DMS79 (cell line): Measurements from ENCODE around the gene TFEC.
"Not testable (repeated sequence)": the region's sequence is repeated elsewhere in the genome, so short reads cannot be mapped to it uniquely, and the experiment has no call there.

Source experiments
- DNase-seq: peaks from one replicate; lab custom pipeline; 2025; lab: John Stamatoyannopoulos, UW

TFEC gene, protein sequence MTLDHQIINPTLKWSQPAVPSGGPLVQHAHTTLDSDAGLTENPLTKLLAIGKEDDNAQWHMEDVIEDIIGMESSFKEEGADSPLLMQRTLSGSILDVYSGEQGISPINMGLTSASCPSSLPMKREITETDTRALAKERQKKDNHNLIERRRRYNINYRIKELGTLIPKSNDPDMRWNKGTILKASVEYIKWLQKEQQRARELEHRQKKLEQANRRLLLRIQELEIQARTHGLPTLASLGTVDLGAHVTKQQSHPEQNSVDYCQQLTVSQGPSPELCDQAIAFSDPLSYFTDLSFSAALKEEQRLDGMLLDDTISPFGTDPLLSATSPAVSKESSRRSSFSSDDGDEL

GRCh38 chr7:116030651-116031276 lies at the start of gene TFEC:
Gene TFEC (minus strand): TSS chr7:116030763. CDS start chr7:115984441, 46,322 bp downstream.
- no peak for DNase-seq

DNA sequence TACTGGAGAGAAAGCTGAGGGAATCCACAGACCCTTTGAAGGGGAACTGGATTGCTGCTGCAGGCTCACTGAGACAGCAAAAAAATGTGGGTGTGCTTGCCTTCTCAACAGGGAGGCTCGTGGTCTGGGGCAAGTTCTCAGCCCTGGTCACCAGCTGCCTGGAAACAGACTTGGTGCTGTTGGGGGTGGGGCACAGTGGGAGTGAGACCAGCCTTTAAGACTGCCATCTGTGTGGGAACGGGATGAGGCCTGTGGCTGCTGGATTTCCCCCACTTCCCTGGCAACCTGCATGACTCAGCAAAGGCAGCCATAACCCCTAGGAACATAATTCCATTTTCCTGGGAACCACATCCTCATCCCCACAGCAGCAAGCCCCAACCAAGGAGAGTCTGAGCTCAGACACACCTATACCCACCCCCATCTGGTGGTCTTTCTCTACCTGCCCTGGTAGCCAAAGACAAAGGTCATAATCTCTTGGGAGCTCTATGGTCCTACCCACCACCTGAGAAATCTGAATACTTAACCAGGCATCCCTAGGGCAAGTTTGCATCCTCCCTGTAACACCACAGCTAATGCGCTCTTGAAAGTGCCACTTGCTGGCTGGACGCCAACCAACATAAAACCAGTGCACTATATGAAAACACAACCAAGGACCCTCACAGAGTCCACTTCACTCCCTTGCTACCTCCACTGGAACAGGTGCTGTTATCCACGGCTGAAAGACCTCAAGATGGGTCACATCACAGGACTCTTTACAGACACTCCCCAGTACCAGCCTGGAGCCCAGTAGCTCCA lies 45.0 kb upstream of the TFEC start:
- no peak for DNase-seq

DNA sequence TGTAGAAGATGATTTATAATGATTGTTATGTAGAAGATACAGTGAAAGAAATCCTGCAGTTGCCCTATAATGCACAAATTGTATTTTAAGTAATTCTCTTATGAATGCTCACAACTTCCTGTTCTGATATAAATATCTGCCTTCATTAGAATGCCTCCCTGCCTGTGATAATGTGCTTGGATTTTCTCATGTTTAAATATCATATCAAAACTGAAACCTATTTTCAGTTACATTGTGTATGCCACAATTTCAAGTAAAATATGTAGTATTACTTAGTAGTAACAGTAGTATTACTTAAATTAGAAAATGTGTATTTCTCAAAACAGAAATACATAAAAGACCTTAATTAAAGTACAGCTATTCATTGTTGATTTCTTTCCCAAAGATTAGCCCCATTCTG lies 41.1 kb upstream of the TFEC start:
- DNase-seq, result no peak

DNA sequence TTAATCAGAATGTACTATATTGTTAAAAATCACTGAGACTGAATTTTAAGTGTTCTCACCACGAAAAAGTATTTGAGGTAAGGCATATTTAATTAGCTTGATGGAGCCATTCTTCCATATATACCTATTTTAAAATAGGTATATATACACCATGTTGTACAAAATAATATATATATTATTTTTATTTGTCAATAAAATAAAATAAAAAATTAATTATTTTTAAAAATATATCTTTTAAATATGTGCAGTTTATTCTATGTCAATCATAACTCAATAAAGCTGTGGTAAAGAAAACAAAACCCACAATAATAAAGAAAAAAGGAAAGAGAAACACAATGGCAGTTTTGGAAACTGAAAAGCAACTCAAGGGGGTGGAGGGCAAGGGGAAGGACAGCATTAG lies 33.6 kb upstream of the TFEC start:
- no peak for DNase-seq

GRCh38 chr7:116062666-116063065 lies 32.1 kb upstream of the TFEC start:
- no peak for DNase-seq

GRCh38 chr7:116052006-116052405 lies 21.4 kb upstream of the TFEC start:
- DNase-seq, result no peak

GRCh38 chr7:116047261-116047660 lies 16.7 kb upstream of the TFEC start:
- not testable (repeated sequence) for DNase-seq

- no peak for DNase-seq
Observed at GRCh38 chr7:116045532-116045931, 15.0 kb upstream of the TFEC start.

DNA sequence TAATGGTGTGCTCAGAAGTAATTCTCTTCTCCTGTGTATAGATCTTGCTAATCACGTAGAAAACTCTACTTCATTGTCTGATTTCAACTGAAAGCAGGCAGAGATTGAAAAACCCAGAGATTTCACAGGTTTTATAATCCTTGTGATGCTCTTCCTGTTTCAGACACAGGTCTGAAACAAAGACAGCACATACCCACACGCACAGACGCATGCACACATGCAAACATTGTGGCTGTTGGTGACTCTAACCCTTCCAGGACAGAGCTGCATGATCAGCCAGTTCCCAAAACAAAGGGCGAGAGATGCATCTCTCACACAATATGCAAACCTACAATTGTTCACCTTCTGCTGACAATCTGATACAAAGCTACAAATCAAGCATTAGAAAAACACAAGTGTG lies 11.1 kb upstream of the TFEC start:
- no peak for DNase-seq

GRCh38 chr7:116037401-116037800 lies 6.8 kb upstream of the TFEC start:
- no peak for DNase-seq

DNA sequence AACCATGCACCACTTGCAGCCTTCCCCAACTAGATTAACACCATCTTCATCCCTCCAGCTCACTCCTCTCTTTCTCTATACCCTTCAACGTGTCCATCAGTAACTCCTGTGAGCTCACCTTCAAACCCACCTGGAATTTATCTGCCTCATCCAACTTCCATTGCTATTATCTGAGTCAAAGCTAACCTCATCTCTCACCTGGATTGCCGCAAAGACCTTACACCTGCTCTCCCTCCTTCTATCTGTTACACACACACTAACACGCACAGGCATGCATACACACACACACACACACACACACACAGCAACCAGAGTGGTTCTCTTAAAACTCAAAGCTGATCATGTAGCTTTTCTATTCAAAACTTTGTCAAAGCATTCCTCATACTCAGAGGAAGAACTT lies 3.8 kb upstream of the TFEC start:
- no peak for DNase-seq

- no peak for DNase-seq
Observed at GRCh38 chr7:116032886-116033285, 2.3 kb upstream of the TFEC start.

- no peak for DNase-seq
Observed at GRCh38 chr7:116028787-116029186, 1.8 kb downstream of the TFEC start.

- no peak for DNase-seq
Observed at GRCh38 chr7:116027786-116028185, 2.8 kb downstream of the TFEC start.

DNA sequence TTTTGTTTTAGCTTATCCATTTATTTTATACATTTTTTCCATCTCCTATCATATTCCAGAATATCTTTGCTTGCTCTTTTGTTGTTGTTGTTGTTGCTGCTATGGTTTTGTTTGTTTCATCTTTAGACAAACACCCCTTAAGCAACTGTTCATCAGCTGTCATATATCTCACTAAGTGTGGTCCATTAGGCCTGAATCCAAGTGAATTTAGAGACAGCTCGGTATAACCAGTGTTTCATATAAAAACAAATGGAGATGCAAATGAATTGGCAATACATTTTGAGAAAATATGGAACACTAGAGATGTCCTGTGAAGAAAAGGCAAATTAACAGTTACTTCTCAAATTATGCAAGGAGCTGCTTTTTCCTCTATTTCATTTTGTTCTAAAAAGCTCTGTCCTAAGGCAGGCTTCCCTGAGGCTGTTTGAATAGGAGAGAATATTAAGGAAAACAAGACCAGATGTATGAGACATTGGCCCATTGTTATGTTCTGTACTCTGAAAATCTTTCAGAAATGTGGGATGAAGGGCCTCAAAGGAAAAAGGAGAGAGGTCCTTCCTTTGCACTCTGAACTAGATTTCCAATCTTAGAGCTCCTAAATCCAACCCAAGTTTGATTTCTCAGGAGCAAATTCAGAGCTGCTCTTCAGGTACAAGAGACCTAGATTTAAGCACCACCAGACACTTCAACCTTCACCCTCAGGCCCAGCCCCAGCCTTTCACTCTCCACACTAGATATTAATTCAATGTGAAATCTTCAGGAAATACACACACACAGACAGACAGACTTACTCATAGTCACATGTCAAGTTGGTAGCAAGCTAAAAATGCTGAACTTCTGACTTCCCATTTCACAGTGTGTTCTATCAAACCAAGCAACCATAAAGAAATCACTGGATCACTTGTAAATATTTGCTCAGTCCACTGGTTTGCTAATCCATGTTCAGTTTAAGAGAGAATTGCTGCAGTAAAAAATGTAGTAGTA lies 5.4 kb downstream of the TFEC start:
- no peak for DNase-seq

GRCh38 chr7:116021237-116021636 lies 9.3 kb downstream of the TFEC start:
- no peak for DNase-seq

- no peak for DNase-seq
Observed at GRCh38 chr7:116018731-116019130, 11.8 kb downstream of the TFEC start.

GRCh38 chr7:116013675-116014074 lies 16.9 kb downstream of the TFEC start:
- no peak for DNase-seq

DNA sequence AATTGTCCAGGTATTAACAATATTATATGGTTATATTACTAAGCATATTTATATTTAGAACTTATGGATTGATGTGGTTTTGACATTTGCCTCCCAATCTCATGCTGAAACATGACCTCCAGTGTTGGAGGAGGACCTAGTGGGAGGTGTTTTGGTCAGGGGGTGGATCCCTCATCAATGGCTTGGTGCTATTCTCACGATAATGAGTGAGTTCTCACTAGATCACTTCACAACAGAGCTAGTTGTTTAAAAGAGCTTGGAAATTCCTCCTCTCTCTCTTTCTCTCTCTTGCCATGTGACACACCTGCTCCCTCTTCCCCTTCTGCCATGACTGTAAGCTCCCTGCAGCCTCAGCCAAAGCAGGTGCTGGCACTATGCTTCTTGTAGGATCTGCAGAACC lies 19.0 kb downstream of the TFEC start:
- DNase-seq, result no peak

DNA sequence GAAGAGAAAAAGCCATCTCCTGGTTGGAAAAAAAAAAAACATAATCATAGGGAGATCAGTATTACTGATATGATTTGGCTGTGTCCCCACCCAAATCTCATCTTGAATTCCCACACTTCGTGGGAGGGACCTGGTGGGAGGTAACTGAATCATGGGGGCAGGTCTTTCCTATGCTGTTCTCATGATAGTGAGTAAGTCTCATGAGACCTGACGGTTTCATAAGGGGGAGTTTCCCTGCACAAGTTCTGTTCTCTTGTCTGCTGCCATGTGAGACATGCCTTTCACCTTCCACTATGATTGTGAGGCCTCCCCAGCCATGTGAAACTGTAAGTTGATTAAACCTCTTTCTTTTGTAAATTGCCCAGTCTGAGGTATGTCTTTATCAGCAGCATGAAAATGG lies 25.8 kb downstream of the TFEC start:
- DNase-seq, result not testable (repeated sequence)

GRCh38 chr7:115997221-115997620 lies 33.3 kb downstream of the TFEC start:
- DNase-seq, result no peak

DNA sequence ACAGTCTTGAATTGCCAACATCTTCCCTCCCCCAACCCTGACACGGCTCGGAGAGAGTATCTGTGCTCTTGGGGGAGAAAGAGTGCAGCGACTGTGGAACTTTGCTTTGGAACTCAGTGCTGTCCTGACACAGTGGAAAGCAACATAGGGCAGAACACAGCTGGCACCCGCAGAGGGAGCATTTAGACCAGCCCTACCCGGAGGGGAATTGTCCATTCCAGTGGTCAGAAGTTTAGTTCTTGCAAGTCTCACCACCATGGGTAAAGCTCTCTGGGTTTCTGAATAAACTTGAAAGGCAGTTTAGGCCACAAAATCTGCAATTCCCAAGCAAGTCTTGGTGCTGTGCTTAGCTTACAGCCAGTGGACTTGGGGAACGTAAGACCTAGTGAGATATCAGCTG lies 34.9 kb downstream of the TFEC start:
- no peak for DNase-seq
